HCT116 (cell line): Measurements from ENCODE around the gene GLCE. TPM values are rescaled to one million over a fixed set of nuclear protein-coding genes. Genes with fewer than 3 reads are reported as not detected.

Source experiments
- ATAC-seq: fragments of 200-7000 bp; cut with Tn5 transposase; 2 replicates; pipeline ENCODE4 v1.9.1; 2020; ENCODE audit warnings: mild to moderate bottlenecking, moderate library complexity
- BruUV-seq: library from RNA; stranded (reverse); fragments of 400-500 nt; replicated peaks from 2 replicates; lab custom pipeline; 2021; lab: Mats Ljungman, UMichigan
- CTCF ChIA-PET: fragments of 300-600 bp; sonication (Branson Sonifier 250); formaldehyde crosslinking; loops from one replicate; lab custom pipeline; 2021; ENCODE audit warnings: antibody characterized with exemption; lab: Charles Lee
- POLR2A ChIA-PET: fragments of 300-600, 350-600 bp; sonication (Branson Sonifier 250); formaldehyde crosslinking; loops from one replicate; lab custom pipeline; 2021; ENCODE audit warnings: antibody characterized with exemption; lab: Charles Lee
- RAD21 ChIA-PET, 2 experiments: fragments of 300-600 bp; sonication (Branson Sonifier 250); formaldehyde crosslinking; loops; one replicate each; lab custom pipeline; 2023; ENCODE audit warnings: low total read pairs in 2 of 2; ENCODE audit not compliant: uncharacterized antibody in 2 of 2, unreplicated experiment in 2 of 2, low non-redundant PET in 1 of 2; lab: Charles Lee
- DNase-seq: peaks from one replicate; pipeline ENCODE4 v3.0.0-alpha.2; 2010; ENCODE audit warnings: low read depth, low spot score
- H2AFZ ChIP-seq: fragments of 200-600 bp; shearing (Covaris generic), sonication (generic); 2 replicates; pipeline ENCODE4 v1.6.1; 2017; ENCODE audit warnings: low read depth, mixed run types, mixed read lengths, antibody characterized with exemption, low read length; ENCODE audit not compliant: poor library complexity, severe bottlenecking
- H3K27ac ChIP-seq: 2 replicates; pipeline ENCODE4 v1.5.1; 2012; ENCODE audit warnings: low read depth, low read length
- H3K27me3 ChIP-seq: fragments of 200-600 bp; sonication (generic); 2 replicates; pipeline ENCODE4 v1.6.1; 2016; ENCODE audit warnings: mixed run types, low read length, mixed read lengths; ENCODE audit not compliant: insufficient read depth
- H3K36me3 ChIP-seq, 2 experiments: fragments of 200-500 bp in 1 of 2; fragments of 200-600 bp in 1 of 2; sonication (Bioruptor generic) in 1 of 2; sonication (generic) in 1 of 2; 2 replicates each; pipeline versions ENCODE4 v1.5.1 to v1.6.1; 2014 to 2016; ENCODE audit warnings: low read length in 2 of 2, inconsistent platforms in 1 of 2, mixed read lengths in 1 of 2, mixed run types in 1 of 2; ENCODE audit not compliant: insufficient read depth in 2 of 2, control insufficient read depth in 1 of 2
- H3K4me1 ChIP-seq, 2 experiments: fragments of 200-600 bp in 1 of 2; sonication (generic) in 1 of 2; 2 replicates each; pipeline versions ENCODE4 v1.5.1 to v1.6.1; 2012 to 2017; ENCODE audit warnings: low read length in 2 of 2, inconsistent platforms in 1 of 2, mild to moderate bottlenecking in 1 of 2, mixed read lengths in 1 of 2, mixed run types in 1 of 2, moderate library complexity in 1 of 2; ENCODE audit not compliant: insufficient read depth in 2 of 2, control insufficient read depth in 1 of 2
- H3K4me2 ChIP-seq: fragments of 200-600 bp; sonication (generic); 2 replicates; pipeline ENCODE4 v1.6.1; 2017; ENCODE audit warnings: mixed run types, low read length, mixed read lengths
- H3K4me3 ChIP-seq, 2 experiments: fragments of 200-600 bp in 1 of 2; sonication (generic) in 1 of 2; replicated peaks in 1 of 2; 2 replicates each; pipeline ENCODE4 v1.5.1; 2011 to 2016; ENCODE audit warnings: low read length in 2 of 2, control low read depth in 1 of 2, low read depth in 1 of 2, mild to moderate bottlenecking in 1 of 2, mixed read lengths in 1 of 2, mixed run types in 1 of 2
- H3K79me2 ChIP-seq: fragments of 200-600 bp; sonication (generic); 2 replicates; pipeline ENCODE4 v1.6.1; 2017; ENCODE audit warnings: mild to moderate bottlenecking, mixed run types, low read length, moderate library complexity, mixed read lengths; ENCODE audit not compliant: insufficient read depth
- H3K9ac ChIP-seq: fragments of 200-600 bp; sonication (generic); 2 replicates; pipeline ENCODE4 v1.6.1; 2016; ENCODE audit warnings: low read length, mixed read lengths
- H3K9me2 ChIP-seq: fragments of 200-600 bp; sonication (generic), shearing (Covaris generic); 2 replicates; pipeline ENCODE4 v1.6.1; 2017; ENCODE audit warnings: mixed run types, mild to moderate bottlenecking, moderate library complexity; ENCODE audit not compliant: insufficient read depth
- H3K9me3 ChIP-seq, 2 experiments: fragments of 200-500 bp in 1 of 2; fragments of 200-600 bp in 1 of 2; sonication (Bioruptor generic) in 1 of 2; sonication (generic) in 1 of 2; 2 replicates each; pipeline ENCODE4 v1.6.1; 2014 to 2017; ENCODE audit warnings: low read length in 2 of 2, mixed read lengths in 2 of 2, inconsistent platforms in 1 of 2, low read depth in 1 of 2, mild to moderate bottlenecking in 1 of 2, mixed run types in 1 of 2, moderate library complexity in 1 of 2; ENCODE audit not compliant: control insufficient read depth in 1 of 2, insufficient read depth in 1 of 2
- H4K20me1 ChIP-seq: fragments of 200-600 bp; sonication (generic), shearing (Covaris generic); 2 replicates; pipeline ENCODE4 v1.6.1; 2017; ENCODE audit warnings: mixed run types, mild to moderate bottlenecking, moderate library complexity; ENCODE audit not compliant: insufficient read depth
- CBX3 ChIP-seq: IDR thresholded peaks from 2 replicates; pipeline ENCODE4 v1.6.1; 2012; ENCODE audit warnings: low read depth
- EGR1 ChIP-seq: IDR thresholded peaks from 2 replicates; pipeline ENCODE4 v1.6.1; 2012; ENCODE audit warnings: low read depth
- EZH2phosphoT487 ChIP-seq: fragments of 200-600 bp; IDR thresholded peaks from 2 replicates; pipeline ENCODE4 v1.6.1; 2018; ENCODE audit warnings: antibody characterized with exemption, borderline replicate concordance
- FOSL1 ChIP-seq: IDR thresholded peaks from 2 replicates; pipeline ENCODE4 v1.6.1; 2012; ENCODE audit warnings: low read depth
- JUND ChIP-seq: IDR thresholded peaks from 2 replicates; pipeline ENCODE4 v1.6.1; 2012
- POLR2A ChIP-seq: IDR thresholded peaks from 2 replicates; pipeline ENCODE4 v1.7.0; 2011; ENCODE audit warnings: borderline replicate concordance; ENCODE audit not compliant: insufficient read depth, insufficient read length; ENCODE audit errors: extremely low read depth
- SIN3A ChIP-seq: IDR thresholded peaks from 2 replicates; pipeline ENCODE4 v1.6.1; 2012; ENCODE audit warnings: low read depth
- SP1 ChIP-seq: IDR thresholded peaks from 2 replicates; pipeline ENCODE4 v1.6.1; 2012; ENCODE audit warnings: low read depth
- SRF ChIP-seq: IDR thresholded peaks from 2 replicates; pipeline ENCODE4 v1.6.1; 2012; ENCODE audit warnings: low read depth
- YY1 ChIP-seq: IDR thresholded peaks from 2 replicates; pipeline ENCODE4 v1.6.1; 2011; ENCODE audit warnings: low read length, low read depth, moderate library complexity, mild to moderate bottlenecking; ENCODE audit not compliant: insufficient replicate concordance; ENCODE audit errors: extremely low read depth
- ZFX ChIP-seq: fragments of 450-650 bp; IDR thresholded peaks from 2 replicates; pipeline ENCODE4 v1.6.1; 2017
- ZNF274 ChIP-seq: fragments of 200-500 bp; sonication (Bioruptor generic); IDR thresholded peaks from 2 replicates; pipeline ENCODE4 v1.6.1; 2014; ENCODE audit warnings: mild to moderate bottlenecking, low read depth, low read length, inconsistent platforms
- intact Hi-C: fragments of 100-400 bp; cut with micrococcal nuclease; formaldehyde crosslinking; loops from 2 replicates; pipeline ENCODE4 v1.10.0; 2022
- total RNA-seq: library from RNA; stranded (reverse); gene quantifications from one replicate; pipeline ENCODE4 v1.2.1, GENCODE V29; 2021; ENCODE audit not compliant: unreplicated experiment
- TF ChIP-seq, protein P1 (sequence below): IDR thresholded peaks from 2 replicates; pipeline ENCODE4 v1.6.1; 2011; ENCODE audit warnings: mild to moderate bottlenecking, low read length, moderate library complexity; ENCODE audit not compliant: insufficient replicate concordance; ENCODE audit errors: extremely low read depth
- TF ChIP-seq, protein P2 (sequence below): IDR thresholded peaks from 2 replicates; pipeline ENCODE4 v1.6.1; 2012; ENCODE audit warnings: low read depth
- TF ChIP-seq, protein P3 (sequence below), 3 experiments: fragments of 200-600 bp in 1 of 3; sonication (generic) in 1 of 3; IDR thresholded peaks in 2 of 3; conservative IDR thresholded peaks in 1 of 3; 2 replicates each; pipeline ENCODE4 v1.5.1; 2012 to 2017; ENCODE audit warnings: low read depth in 2 of 3, low read length in 2 of 3, antibody characterized with exemption in 1 of 3, borderline replicate concordance in 1 of 3, control low read depth in 1 of 3, mild to moderate bottlenecking in 1 of 3, mixed read lengths in 1 of 3, mixed run types in 1 of 3, moderate library complexity in 1 of 3; ENCODE audit not compliant: insufficient read depth in 1 of 3

Gene GLCE
- total RNA-seq, 1 experiment from 2014 or later = 22.2 TPM

DNA sequence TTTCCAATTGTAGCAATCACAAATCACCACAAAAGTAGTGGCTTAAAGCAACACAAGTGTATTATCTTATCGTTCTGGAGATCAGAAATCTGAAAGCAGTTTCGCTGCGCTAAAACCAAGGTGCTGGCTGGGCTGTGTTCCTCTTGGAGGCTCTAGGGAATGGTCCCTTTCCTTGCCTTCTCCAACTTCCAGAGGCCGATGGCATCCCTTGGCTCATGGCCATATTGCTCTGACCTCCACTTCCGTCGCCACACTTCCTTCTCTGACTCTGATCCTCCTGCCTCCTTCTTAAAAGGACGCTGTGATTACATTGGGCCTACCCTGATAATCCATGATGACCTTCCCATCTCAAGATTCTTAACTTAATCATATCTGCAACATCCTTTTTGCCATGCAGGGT is 127.6 kb downstream of the GLCE start (continued):
- no peak for TF ChIP-seq CBX3
- TF ChIP-seq POLR2A = no peak
- TF ChIP-seq SRF = no peak
- TF ChIP-seq, all 23 proteins: peak for 0

DNA sequence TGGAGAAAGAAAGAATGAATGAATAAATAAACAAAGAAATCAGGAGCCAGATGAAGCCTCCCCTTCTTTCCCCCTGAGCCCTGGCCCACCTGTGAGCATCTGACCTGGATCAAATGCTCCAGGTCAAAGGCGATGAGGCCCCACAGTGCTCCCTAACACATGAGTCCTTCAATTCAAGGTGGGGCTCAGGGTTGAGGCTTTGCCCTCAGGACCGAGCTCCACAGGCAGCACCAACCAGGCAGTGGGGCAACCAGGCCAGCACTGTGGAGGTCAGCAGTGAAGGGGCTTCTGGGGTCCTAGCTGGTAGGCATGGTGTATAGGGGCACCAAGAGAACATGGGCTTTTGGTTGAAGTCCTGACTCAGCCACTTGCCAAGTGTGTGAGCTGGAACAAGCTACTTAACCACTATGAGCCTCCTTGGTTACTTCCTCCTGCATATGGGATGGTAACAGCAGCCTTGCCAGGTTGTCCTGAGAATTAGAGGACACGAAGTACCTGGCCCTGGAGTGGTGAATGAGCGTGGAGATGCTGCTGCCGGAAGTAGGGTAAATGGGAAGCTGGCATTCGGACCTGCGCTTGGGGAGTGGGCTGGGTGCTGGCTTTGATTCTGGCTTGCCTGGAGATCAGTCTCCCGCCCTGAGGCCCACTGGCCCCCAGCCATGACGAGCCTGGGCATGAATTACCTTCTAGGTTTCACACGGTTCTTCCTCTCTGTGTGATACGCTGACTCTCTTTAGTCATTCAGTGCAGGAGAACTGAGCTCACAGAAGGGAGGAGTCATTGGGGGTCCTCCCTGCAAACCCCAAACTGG is 128.3 kb downstream of the GLCE start:
- no peaks in the 10 kb centered on the region for H3K27me3 ChIP-seq
- no peak overlapping the region for H3K4me3 ChIP-seq
- no peak overlapping the region for H3K4me2 ChIP-seq
- H3K9ac ChIP-seq = no peak overlapping the region
- BruUV-seq = no TSS peak
- no peaks in the 10 kb centered on the region for H3K9me3 ChIP-seq
- no peaks in the 10 kb centered on the region for H3K4me1 ChIP-seq
- DNase-seq (no peak), ATAC-seq (no peak)
- RAD21 ChIA-PET = no interaction called here
- H3K27ac ChIP-seq = no peak overlapping the region
- POLR2A ChIA-PET = no interaction called here
- H4K20me1 ChIP-seq = no peaks in the 10 kb centered on the region
- CTCF ChIA-PET = no interaction called here
- TF ChIP-seq, protein P1, sequence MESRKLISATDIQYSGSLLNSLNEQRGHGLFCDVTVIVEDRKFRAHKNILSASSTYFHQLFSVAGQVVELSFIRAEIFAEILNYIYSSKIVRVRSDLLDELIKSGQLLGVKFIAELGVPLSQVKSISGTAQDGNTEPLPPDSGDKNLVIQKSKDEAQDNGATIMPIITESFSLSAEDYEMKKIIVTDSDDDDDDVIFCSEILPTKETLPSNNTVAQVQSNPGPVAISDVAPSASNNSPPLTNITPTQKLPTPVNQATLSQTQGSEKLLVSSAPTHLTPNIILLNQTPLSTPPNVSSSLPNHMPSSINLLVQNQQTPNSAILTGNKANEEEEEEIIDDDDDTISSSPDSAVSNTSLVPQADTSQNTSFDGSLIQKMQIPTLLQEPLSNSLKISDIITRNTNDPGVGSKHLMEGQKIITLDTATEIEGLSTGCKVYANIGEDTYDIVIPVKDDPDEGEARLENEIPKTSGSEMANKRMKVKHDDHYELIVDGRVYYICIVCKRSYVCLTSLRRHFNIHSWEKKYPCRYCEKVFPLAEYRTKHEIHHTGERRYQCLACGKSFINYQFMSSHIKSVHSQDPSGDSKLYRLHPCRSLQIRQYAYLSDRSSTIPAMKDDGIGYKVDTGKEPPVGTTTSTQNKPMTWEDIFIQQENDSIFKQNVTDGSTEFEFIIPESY = no peak
- TF ChIP-seq SP1 = no peak
- TF ChIP-seq POLR2A = no peak
- no peak for TF ChIP-seq CBX3
- TF ChIP-seq EZH2phosphoT487 = no peak
- TF ChIP-seq, protein P2, sequence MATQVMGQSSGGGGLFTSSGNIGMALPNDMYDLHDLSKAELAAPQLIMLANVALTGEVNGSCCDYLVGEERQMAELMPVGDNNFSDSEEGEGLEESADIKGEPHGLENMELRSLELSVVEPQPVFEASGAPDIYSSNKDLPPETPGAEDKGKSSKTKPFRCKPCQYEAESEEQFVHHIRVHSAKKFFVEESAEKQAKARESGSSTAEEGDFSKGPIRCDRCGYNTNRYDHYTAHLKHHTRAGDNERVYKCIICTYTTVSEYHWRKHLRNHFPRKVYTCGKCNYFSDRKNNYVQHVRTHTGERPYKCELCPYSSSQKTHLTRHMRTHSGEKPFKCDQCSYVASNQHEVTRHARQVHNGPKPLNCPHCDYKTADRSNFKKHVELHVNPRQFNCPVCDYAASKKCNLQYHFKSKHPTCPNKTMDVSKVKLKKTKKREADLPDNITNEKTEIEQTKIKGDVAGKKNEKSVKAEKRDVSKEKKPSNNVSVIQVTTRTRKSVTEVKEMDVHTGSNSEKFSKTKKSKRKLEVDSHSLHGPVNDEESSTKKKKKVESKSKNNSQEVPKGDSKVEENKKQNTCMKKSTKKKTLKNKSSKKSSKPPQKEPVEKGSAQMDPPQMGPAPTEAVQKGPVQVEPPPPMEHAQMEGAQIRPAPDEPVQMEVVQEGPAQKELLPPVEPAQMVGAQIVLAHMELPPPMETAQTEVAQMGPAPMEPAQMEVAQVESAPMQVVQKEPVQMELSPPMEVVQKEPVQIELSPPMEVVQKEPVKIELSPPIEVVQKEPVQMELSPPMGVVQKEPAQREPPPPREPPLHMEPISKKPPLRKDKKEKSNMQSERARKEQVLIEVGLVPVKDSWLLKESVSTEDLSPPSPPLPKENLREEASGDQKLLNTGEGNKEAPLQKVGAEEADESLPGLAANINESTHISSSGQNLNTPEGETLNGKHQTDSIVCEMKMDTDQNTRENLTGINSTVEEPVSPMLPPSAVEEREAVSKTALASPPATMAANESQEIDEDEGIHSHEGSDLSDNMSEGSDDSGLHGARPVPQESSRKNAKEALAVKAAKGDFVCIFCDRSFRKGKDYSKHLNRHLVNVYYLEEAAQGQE = no peak
- TF ChIP-seq, protein P3, sequence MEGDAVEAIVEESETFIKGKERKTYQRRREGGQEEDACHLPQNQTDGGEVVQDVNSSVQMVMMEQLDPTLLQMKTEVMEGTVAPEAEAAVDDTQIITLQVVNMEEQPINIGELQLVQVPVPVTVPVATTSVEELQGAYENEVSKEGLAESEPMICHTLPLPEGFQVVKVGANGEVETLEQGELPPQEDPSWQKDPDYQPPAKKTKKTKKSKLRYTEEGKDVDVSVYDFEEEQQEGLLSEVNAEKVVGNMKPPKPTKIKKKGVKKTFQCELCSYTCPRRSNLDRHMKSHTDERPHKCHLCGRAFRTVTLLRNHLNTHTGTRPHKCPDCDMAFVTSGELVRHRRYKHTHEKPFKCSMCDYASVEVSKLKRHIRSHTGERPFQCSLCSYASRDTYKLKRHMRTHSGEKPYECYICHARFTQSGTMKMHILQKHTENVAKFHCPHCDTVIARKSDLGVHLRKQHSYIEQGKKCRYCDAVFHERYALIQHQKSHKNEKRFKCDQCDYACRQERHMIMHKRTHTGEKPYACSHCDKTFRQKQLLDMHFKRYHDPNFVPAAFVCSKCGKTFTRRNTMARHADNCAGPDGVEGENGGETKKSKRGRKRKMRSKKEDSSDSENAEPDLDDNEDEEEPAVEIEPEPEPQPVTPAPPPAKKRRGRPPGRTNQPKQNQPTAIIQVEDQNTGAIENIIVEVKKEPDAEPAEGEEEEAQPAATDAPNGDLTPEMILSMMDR (IDR thresholded peaks at IDR 0.05 in 2 of 3, conservative IDR thresholded peaks at IDR 0.05 in 1 of 3; ENCODE audit: borderline replicate concordance in 1 of 3, insufficient read depth in 1 of 3, low read depth in 2 of 3, low read length in 2 of 3) = no peak
- no peak for TF ChIP-seq JUND
- TF ChIP-seq ZFX = no peak
- no peak for TF ChIP-seq SIN3A
- TF ChIP-seq ZNF274 = no peak
- no peak for TF ChIP-seq FOSL1
- no peak for TF ChIP-seq YY1
- TF ChIP-seq EGR1 = no peak
- TF ChIP-seq, all 23 proteins: peak for 0
- H3K36me3 ChIP-seq = no peaks in the 10 kb centered on the region
- H3K9me2 ChIP-seq = no peaks in the 10 kb centered on the region
- H3K79me2 ChIP-seq = no peaks in the 10 kb centered on the region
- H2AFZ ChIP-seq = no peak overlapping the region
- intact Hi-C loops = no loop called here
